ENCODE measurements around the gene TP73. TPM values are rescaled to one million over a fixed set of nuclear protein-coding genes. Genes with fewer than 3 reads are reported as not detected.

TP73 gene
- total and polyA plus RNA-seq, 2 donors from 2014 or later = 0.54 TPM; not detected in 1

DNA sequence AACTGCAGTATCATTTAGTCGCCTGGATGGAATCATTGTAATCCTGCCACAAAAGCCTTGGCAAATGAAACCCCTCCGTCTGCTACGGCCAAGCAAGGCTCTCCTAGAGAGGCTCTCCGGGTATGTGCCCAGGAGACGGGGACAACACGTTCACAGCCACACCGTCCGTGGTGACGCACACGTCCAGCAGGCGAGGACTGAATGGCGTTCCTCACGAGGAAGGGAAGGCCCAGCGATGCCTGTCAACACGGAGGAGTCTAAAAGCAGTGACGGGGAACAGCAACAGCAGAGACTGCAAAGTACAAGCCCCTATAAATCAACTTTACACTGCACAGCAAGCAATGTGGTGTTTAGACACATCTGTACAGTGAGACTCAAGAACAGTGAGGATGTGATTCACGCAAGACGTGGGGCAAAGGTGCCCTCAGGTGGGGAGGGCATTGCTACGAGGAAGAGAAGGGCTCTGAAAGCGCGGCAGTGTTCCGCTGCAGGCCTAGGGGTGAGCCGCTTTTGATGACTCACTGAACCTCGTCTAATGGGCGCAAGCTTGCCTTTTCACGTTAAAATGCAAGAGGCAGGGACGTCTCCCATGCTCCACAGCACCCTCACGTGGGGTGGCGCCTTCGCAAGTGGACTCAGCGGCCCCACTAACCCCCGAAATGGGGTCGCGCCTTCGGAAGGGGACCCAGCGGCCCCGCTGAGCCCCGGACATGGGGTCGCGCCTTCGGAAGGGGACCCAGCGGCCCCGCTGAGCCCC, 9.2 kb upstream of the TP73 start:
- FAIRE-seq (no peak), DNase-seq (peak in 4 of 5 donors; percentile 41 to 71 (median 62))
- TF ChIP-seq, protein P1, sequence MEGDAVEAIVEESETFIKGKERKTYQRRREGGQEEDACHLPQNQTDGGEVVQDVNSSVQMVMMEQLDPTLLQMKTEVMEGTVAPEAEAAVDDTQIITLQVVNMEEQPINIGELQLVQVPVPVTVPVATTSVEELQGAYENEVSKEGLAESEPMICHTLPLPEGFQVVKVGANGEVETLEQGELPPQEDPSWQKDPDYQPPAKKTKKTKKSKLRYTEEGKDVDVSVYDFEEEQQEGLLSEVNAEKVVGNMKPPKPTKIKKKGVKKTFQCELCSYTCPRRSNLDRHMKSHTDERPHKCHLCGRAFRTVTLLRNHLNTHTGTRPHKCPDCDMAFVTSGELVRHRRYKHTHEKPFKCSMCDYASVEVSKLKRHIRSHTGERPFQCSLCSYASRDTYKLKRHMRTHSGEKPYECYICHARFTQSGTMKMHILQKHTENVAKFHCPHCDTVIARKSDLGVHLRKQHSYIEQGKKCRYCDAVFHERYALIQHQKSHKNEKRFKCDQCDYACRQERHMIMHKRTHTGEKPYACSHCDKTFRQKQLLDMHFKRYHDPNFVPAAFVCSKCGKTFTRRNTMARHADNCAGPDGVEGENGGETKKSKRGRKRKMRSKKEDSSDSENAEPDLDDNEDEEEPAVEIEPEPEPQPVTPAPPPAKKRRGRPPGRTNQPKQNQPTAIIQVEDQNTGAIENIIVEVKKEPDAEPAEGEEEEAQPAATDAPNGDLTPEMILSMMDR (IDR thresholded peaks at IDR 0.05; ENCODE audit: borderline replicate concordance, extremely low read depth, insufficient read depth) = no peak
- Histone ChIP-seq H3K4me1 (ENCODE audit: control insufficient read depth in 2 of 3, insufficient read depth in 2 of 3, low read depth in 1 of 3, low read length in 3 of 3) (no peaks in the 10 kb centered on the region), H3K9me3 (ENCODE audit: control insufficient read depth in 2 of 3, insufficient read depth in 1 of 3, low read length in 3 of 3) (no peaks in the 10 kb centered on the region), H3K4me3 (ENCODE audit: low read length in 3 of 3) (no peak overlapping the region), H3K27ac (ENCODE audit: low read depth in 2 of 2, low read length in 2 of 2) (no peak overlapping the region), H3K27me3 (ENCODE audit: control insufficient read depth, insufficient read depth, low read length) (no peaks in the 10 kb centered on the region), H3K36me3 (ENCODE audit: control insufficient read depth in 2 of 3, insufficient read depth in 3 of 3, low read length in 3 of 3) (peaks cover 0 to 17% (median 9%) of the 10 kb centered on the region in 3 donors), H3K9ac (ENCODE audit: low read length in 3 of 3) (no peak overlapping the region)
- intact Hi-C loops (cut with DNase I) = no loop called here

DNA sequence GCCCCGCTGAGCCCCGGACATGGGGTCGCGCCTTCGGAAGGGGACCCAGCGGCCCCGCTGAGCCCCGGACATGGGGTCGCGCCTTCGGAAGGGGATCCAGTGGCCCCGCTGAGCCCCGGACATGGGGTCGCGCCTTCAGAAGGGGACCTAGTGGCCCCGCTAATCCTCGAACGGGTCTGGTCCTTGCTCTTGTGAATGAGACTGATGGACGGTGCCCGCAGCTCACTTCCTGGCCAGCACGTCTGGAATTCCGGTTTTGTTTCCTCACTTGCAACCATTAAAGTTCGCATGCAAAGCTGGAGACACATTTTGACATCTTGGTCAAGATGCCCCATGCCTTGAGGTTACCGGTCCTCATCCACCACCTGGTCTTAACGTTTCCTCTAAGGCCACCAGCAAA, 8.0 kb upstream of the TP73 start:
- no peak for FAIRE-seq
- H3K36me3 ChIP-seq (ENCODE audit: control insufficient read depth in 2 of 3, insufficient read depth in 3 of 3, low read length in 3 of 3) = peaks cover 0 to 9% (median 3%) of the 10 kb centered on the region in 3 donors
- H3K9ac ChIP-seq (ENCODE audit: low read length in 3 of 3) = no peak overlapping the region
- no peak overlapping the region for H3K4me3 ChIP-seq (ENCODE audit: low read length in 3 of 3)
- no peak overlapping the region for H3K27ac ChIP-seq (ENCODE audit: low read depth in 2 of 2, low read length in 2 of 2)
- DNase-seq = peak in 1 of 5 donors; percentile 45
- TF ChIP-seq, protein P1 (IDR thresholded peaks at IDR 0.05; ENCODE audit: borderline replicate concordance, extremely low read depth, insufficient read depth) = no peak
- H3K27me3 ChIP-seq (ENCODE audit: control insufficient read depth, insufficient read depth, low read length) = no peaks in the 10 kb centered on the region
- H3K9me3 ChIP-seq (ENCODE audit: control insufficient read depth in 2 of 3, insufficient read depth in 1 of 3, low read length in 3 of 3) = no peaks in the 10 kb centered on the region
- peaks cover 0 to 6% (median 0%) of the 10 kb centered on the region in 3 donors for H3K4me1 ChIP-seq (ENCODE audit: control insufficient read depth in 2 of 3, insufficient read depth in 2 of 3, low read depth in 1 of 3, low read length in 3 of 3)
- intact Hi-C loops (cut with DNase I) = no loop called here

DNA sequence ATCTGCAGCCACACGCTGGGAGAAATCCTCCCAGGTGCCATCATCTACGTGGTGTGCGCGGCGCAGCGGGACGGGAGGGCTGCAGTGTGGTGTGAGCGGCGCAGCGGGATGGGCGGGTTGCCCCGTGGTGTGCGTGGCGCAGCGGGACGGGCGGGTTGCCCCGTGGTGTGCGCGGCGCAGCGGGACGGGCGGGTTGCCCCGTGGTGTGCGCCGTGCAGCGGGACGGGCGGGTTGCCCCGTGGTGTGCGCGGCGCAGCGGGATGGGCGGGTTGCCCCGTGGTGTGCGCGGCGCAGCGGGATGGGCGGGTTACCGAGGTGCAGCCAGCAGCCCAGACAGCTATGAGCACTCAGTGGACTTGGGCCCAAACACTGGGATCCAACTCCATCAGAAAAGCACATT, 7.1 kb upstream of the TP73 start:
- H3K27ac ChIP-seq (ENCODE audit: low read depth in 2 of 2, low read length in 2 of 2) = no peak overlapping the region
- no peaks in the 10 kb centered on the region for H3K9me3 ChIP-seq (ENCODE audit: control insufficient read depth in 2 of 3, insufficient read depth in 1 of 3, low read length in 3 of 3)
- peak in 1 of 5 donors; percentile 23 for DNase-seq
- H3K27me3 ChIP-seq (ENCODE audit: control insufficient read depth, insufficient read depth, low read length) = peaks cover 2% of the 10 kb centered on the region
- H3K4me1 ChIP-seq (ENCODE audit: control insufficient read depth in 2 of 3, insufficient read depth in 2 of 3, low read depth in 1 of 3, low read length in 3 of 3) = peaks cover 0 to 8% (median 0%) of the 10 kb centered on the region in 3 donors
- FAIRE-seq = no peak
- H3K9ac ChIP-seq (ENCODE audit: low read length in 3 of 3) = no peak overlapping the region
- H3K4me3 ChIP-seq (ENCODE audit: low read length in 3 of 3) = no peak overlapping the region
- intact Hi-C loops (cut with DNase I) = no loop called here
- TF ChIP-seq, protein P1 (IDR thresholded peaks at IDR 0.05; ENCODE audit: borderline replicate concordance, extremely low read depth, insufficient read depth) = no peak
- H3K36me3 ChIP-seq (ENCODE audit: control insufficient read depth in 2 of 3, insufficient read depth in 3 of 3, low read length in 3 of 3) = peaks cover 0 to 8% (median 3%) of the 10 kb centered on the region in 3 donors

Data from kidney (tissue), 14 donors.